Left ventricle myocardium inferior (tissue), 1 donor: ENCODE results near the gene IRF8. TPM values are rescaled to one million over a fixed set of nuclear protein-coding genes. Genes with fewer than 3 reads are reported as not detected.

ENCODE experiments used
- DNase-seq: peaks from one replicate; pipeline ENCODE4 v3.0.0-alpha.2; 2020
- H3K27ac ChIP-seq: fragments of 200-600 bp; replicated peaks from 2 replicates; pipeline ENCODE4 v1.8.0; 2021
- H3K27me3 ChIP-seq: fragments of 200-600 bp; 2 replicates; pipeline ENCODE4 v1.8.0; 2021; ENCODE audit warnings: low read depth
- H3K36me3 ChIP-seq: fragments of 200-600 bp; 2 replicates; pipeline ENCODE4 v1.8.0; 2021
- H3K4me1 ChIP-seq: fragments of 200-600 bp; 2 replicates; pipeline ENCODE4 v1.8.0; 2021
- H3K4me3 ChIP-seq: fragments of 200-600 bp; 2 replicates; pipeline ENCODE4 v1.8.0; 2021; ENCODE audit warnings: mild to moderate bottlenecking, moderate library complexity
- H3K9me3 ChIP-seq: fragments of 200-600 bp; replicated peaks from 2 replicates; pipeline ENCODE4 v1.8.0; 2021
- intact Hi-C: fragments of 100-400 bp; cut with micrococcal nuclease; formaldehyde crosslinking; loops from one replicate; pipeline ENCODE4 v1.11.0; 2022
- total RNA-seq: library from RNA; stranded (reverse); fragmentation: NEBNext Ultra II Directional; extraction: Animal tissue kit (Norgen Biotek cat#: 25700); gene quantifications from one replicate; pipeline ENCODE4 v1.2.1, GENCODE V29; 2021
- TF ChIP-seq, protein P1 (sequence below): fragments of 200-600 bp; IDR thresholded peaks from 2 replicates; pipeline ENCODE4 v1.8.0; 2021; ENCODE audit warnings: antibody characterized with exemption, mild to moderate bottlenecking, borderline replicate concordance
- donor health status: DM: no; HTN: yes; CAD: no; lungs with severe emphysema.

IRF8 gene
- total RNA-seq, 1 donor from 2014 or later, result 2.7 TPM

DNA sequence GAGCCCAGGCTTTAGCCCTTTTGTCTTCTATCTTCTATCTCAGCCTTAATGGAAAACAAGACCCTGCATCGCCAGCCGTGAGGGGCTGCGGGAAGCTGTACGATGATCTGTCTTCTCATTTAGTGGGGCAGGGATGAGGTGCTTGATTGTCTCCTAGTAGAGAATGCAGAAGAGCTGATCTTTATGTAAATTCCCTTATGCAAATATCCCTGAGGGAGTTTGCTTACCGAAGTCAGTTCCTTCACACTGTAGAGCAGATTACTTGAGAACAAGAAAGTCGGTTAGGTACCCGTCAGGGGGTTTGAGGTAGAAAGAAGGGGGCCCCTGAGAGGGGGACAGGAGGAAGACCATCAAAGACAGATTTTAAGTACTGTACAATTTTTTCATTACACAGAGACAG is 66.2 kb downstream of the IRF8 start:
- Histone ChIP-seq H3K36me3 (no peaks in the 10 kb centered on the region), H3K27me3 (peaks cover 13% of the 10 kb centered on the region), H3K4me1 (peaks cover 32% of the 10 kb centered on the region), H3K9me3 (no peaks in the 10 kb centered on the region), H3K27ac (no peak overlapping the region), H3K4me3 (no peak overlapping the region)
- TF ChIP-seq, protein P1, sequence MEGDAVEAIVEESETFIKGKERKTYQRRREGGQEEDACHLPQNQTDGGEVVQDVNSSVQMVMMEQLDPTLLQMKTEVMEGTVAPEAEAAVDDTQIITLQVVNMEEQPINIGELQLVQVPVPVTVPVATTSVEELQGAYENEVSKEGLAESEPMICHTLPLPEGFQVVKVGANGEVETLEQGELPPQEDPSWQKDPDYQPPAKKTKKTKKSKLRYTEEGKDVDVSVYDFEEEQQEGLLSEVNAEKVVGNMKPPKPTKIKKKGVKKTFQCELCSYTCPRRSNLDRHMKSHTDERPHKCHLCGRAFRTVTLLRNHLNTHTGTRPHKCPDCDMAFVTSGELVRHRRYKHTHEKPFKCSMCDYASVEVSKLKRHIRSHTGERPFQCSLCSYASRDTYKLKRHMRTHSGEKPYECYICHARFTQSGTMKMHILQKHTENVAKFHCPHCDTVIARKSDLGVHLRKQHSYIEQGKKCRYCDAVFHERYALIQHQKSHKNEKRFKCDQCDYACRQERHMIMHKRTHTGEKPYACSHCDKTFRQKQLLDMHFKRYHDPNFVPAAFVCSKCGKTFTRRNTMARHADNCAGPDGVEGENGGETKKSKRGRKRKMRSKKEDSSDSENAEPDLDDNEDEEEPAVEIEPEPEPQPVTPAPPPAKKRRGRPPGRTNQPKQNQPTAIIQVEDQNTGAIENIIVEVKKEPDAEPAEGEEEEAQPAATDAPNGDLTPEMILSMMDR, result no peak
- DNase-seq, result no peak
- intact Hi-C loops, result no loop called here

DNA sequence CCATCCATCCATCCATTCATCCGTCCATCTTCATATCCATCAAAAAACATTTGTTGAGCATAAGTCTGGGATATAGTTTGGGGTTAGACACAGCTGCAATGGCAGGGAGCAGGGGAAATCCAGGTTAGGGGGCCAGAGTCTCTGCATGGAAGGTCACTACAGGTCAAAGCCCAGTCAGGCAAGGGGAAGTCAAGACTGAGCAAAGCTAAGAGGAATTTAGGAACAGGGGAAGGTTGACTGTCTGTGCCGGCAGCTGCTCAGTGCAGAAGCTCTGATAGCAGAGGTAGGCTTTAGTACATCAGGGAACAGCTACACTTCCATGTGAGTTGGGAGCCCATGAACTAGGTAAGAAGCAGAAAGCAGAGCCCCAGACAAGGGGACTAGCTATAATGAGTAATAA is 68.1 kb downstream of the IRF8 start:
- H3K4me3 ChIP-seq, result no peak overlapping the region
- intact Hi-C loops, result no loop called here
- H3K4me1 ChIP-seq, result peaks cover 24% of the 10 kb centered on the region
- DNase-seq, result no peak
- no peak overlapping the region for H3K27ac ChIP-seq
- H3K9me3 ChIP-seq, result no peaks in the 10 kb centered on the region
- peaks cover 24% of the 10 kb centered on the region for H3K27me3 ChIP-seq
- TF ChIP-seq, protein P1, result no peak
- no peaks in the 10 kb centered on the region for H3K36me3 ChIP-seq

DNA sequence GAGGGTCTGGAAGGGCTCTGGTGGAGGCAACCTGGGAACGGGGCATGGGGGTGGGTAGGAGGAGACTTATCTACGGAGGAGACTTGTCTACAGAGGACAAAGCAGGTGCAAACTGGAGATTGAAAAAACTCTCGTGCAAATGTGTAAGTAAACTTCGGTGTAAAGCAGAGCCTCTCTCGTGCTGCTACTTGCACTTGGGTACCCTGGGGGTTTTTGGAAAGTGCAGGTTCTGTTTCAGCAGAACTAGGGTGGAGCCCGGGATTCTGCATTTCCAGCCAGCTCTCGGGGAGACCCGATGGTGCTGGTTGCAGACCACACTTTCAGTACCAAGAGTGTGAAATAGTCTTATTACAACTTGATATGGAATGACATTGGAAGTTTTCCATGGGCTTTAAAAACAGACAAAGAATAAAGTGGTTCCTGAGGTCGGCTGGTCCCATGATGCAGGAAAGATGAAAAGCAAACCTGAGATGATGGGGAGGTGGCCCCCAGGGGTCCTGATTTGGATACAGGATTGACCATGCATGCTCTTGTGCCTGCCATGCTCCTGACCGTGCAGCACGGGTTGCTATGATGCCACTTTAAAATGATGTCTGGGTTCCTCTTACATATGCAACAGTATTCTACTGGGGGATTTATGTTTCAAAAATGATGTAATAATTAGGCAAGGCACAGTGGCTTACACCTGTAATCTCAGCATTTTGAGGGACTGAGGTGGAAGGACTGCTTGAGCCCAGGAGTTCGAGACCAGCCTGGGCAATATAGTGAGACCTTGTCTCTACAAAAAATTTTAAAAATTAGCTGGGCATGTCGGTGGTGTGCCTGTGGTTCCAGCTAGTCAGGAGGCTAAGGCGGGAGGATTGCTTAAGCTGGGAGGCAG is 69.3 kb downstream of the IRF8 start:
- no peak overlapping the region for H3K27ac ChIP-seq
- no peaks in the 10 kb centered on the region for H3K36me3 ChIP-seq
- TF ChIP-seq, protein P1, result no peak
- peaks cover 24% of the 10 kb centered on the region for H3K27me3 ChIP-seq
- peaks cover 14% of the 10 kb centered on the region for H3K4me1 ChIP-seq
- DNase-seq, result no peak
- H3K4me3 ChIP-seq, result no peak overlapping the region
- intact Hi-C loops, result no loop called here
- no peaks in the 10 kb centered on the region for H3K9me3 ChIP-seq

DNA sequence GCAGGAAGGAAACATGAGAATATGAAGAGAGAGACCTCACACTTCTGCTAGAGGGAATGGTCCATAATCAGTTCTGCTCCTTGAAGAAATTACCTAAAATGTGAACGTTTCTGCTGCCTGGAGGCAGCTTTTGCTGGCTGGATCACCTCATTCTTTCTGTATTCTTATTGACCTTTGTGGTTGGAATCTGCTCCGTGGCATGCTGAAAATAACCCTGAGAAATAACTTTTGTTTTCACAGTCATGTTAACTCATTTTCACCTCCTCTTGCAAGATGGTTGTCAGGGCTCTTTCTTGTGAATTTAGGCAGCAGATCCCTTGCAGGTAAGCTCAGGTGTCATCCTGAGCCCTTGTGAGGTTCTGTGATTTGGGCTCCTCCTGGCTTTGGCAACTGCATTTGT is 70.2 kb downstream of the IRF8 start:
- Histone ChIP-seq H3K27me3 (peaks cover 24% of the 10 kb centered on the region), H3K9me3 (no peaks in the 10 kb centered on the region), H3K27ac (no peak overlapping the region), H3K4me1 (peaks cover 5% of the 10 kb centered on the region), H3K36me3 (no peaks in the 10 kb centered on the region), H3K4me3 (no peak overlapping the region)
- no peak for DNase-seq
- intact Hi-C loops, result no loop called here
- TF ChIP-seq, protein P1, result no peak

DNA sequence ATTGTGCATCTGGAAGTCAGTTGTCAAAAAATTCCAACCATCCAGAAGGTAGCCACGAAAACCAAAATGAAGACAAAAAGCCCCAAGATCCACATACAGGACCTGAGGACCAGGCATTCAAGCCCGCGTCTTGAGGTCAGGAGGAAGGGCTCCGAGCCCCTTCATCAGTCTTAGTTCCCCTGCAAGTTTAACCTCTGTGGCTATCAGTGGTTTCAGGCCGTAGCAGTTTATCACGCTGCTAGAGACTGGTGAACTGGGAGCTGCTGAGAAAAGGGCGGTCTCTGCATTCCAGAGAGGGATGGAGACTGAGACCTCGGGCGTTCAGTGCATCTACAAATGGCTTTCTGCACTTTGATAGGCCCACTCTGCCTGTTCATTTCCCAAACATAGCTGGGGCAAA is 70.6 kb downstream of the IRF8 start:
- DNase-seq, result no peak
- Histone ChIP-seq H3K36me3 (no peaks in the 10 kb centered on the region), H3K27me3 (peaks cover 24% of the 10 kb centered on the region), H3K4me1 (peaks cover 1% of the 10 kb centered on the region), H3K27ac (no peak overlapping the region), H3K4me3 (no peak overlapping the region), H3K9me3 (no peaks in the 10 kb centered on the region)
- intact Hi-C loops, result no loop called here
- TF ChIP-seq, protein P1, result no peak
